ENCODE data around the gene UBE3C.

The UBE3C gene

DNA sequence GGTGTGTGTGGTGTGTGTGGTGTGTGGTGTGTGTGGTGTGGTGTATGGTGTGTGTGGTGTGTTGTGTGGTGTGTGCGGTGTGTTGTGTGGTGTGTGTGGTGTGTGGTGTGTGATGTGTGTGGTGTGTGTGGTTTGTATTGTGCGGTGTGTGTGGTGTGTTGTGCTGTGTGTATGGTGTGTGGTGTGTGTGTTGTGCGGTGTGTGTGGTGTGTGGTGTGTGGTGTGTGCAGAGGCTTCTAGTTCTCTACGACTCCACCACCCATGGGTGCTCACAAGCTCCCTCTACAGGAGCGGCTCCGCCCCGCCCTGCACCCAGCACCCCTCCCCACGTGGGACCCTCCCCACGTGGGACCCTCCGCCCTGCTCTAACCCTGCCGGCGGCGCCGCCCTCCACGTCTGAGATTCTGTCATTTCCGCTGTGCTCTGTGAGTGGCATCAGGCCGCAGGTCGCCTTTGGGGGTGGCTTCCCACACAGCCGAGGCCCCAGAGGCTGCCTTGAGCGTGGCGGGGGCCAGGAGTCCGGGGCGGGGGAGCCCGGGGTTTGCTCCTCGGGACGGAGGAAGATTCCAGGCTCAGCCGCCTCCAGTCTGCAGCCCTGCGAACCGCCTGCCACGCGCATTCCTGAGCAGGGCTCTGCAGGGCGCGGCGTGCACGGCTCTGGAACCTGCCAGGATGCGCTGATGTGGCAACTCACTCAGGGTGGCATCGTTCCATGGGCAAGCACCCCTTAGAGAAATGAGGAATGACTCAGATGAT lies 161.1 kb downstream of the UBE3C start:
- Mint-ChIP-seq H3K9me3 (no peaks in the 10 kb centered on the region), H3K4me1 (peaks cover 32% of the 10 kb centered on the region), H3K36me3 (no peaks in the 10 kb centered on the region), H3K27me3 (peaks cover 16% of the 10 kb centered on the region), H3K27ac (no peak overlapping the region), H3K4me3 (no peak overlapping the region)
- DNase-seq: no peak
- CTCF ChIA-PET: interaction anchor here (1.0 kb wide), 1 partner anchor 31 kb away, joined by 4 read pairs; no protein-coding TSS in a partner anchor

DNA sequence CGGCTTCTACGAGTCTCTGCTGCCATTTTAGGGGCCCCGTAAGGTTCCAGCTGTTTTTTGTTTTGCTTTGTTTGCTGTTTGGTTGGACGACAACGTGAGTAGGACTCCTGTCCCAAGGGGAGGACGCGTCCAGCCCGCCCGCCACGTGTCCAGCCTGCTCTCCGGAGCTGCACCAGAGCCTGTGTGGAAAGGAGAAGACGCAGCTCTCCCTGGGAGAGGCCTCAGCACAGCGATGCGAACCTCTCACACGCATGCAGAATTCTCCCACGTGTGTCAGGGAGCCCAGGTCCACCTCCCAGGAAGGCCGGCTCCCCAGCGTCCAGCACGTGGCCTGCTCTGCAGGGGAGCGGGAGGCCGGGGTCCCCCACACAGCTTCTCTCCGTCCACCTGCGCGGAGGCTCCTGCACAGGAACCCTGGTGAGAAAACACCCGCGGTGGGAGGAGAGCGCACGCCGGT lies 161.7 kb downstream of the UBE3C start:
- Mint-ChIP-seq H3K27me3 (peaks cover 18% of the 10 kb centered on the region), H3K4me3 (no peak overlapping the region), H3K36me3 (no peaks in the 10 kb centered on the region), H3K27ac (no peak overlapping the region), H3K4me1 (peaks cover 32% of the 10 kb centered on the region), H3K9me3 (no peaks in the 10 kb centered on the region)
- CTCF ChIA-PET: interaction anchor here (1.0 kb wide), 1 partner anchor 30 kb away, joined by 4 read pairs; no protein-coding TSS in a partner anchor
- no peak for DNase-seq

- no peaks in the 10 kb centered on the region for H3K36me3 Mint-ChIP-seq
- CTCF ChIA-PET: interaction anchor here (0.7 to 0.8 kb wide), 3 partner anchors 28 to 68 kb away, joined by 3 to 4 read pairs (median 3); no protein-coding TSS in a partner anchor
- H3K27ac Mint-ChIP-seq: peak overlapping the region; percentile 79
- peaks cover 16% of the 10 kb centered on the region for H3K27me3 Mint-ChIP-seq
- peak overlapping the region; percentile 39 for H3K4me3 Mint-ChIP-seq
- DNase-seq: no peak
- peaks cover 38% of the 10 kb centered on the region for H3K4me1 Mint-ChIP-seq
- H3K9me3 Mint-ChIP-seq: no peaks in the 10 kb centered on the region
These were observed 162.9 kb downstream of the UBE3C start for GRCh38 chr7:157301610-157302120.

- CTCF ChIA-PET: interaction anchor here (1.0 kb wide), 2 partner anchors 11 to 33 kb away, joined by 3 read pairs; no protein-coding TSS in a partner anchor
- no peak for DNase-seq
- Mint-ChIP-seq H3K36me3 (no peaks in the 10 kb centered on the region), H3K4me1 (peaks cover 32% of the 10 kb centered on the region), H3K9me3 (no peaks in the 10 kb centered on the region), H3K27ac (peak overlapping the region; percentile 16), H3K27me3 (peaks cover 21% of the 10 kb centered on the region), H3K4me3 (no peak overlapping the region)
These were observed 168.4 kb downstream of the UBE3C start for GRCh38 chr7:157306846-157307838.

DNA sequence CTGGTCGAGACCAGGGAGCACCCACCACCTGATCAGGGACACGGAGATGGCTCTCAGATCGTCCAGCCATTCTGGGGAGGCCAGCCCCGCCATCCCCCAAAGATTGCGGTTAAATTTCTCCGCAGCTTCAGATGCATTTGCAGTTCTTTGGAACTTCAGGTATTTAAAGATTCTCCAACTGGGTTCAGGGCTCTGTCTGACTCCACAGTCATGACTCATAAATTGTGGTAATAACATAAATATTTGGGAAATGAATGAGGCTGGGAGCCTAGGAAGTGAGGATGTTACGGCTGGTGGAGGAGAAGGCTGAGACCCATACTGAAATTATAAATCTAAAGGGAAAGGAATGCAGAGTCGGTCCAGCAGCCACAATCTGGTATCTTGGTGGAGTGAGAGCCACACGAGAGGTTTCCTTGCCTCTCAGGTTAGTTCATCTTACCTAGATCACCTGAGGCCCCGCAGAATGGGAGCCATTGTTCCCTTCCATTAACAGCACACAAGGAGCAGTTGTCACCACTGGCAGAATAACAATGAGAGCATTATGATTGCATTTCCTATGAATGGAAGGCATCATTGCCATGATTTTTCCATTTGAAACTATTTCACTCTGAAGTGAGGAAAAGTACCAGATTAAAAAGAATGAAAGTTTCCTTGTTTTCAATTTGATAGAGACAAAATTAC lies 171.4 kb downstream of the UBE3C start:
- DNase-seq: no peak
- Mint-ChIP-seq H3K4me3 (no peak overlapping the region), H3K36me3 (no peaks in the 10 kb centered on the region), H3K4me1 (peaks cover 17% of the 10 kb centered on the region), H3K9me3 (no peaks in the 10 kb centered on the region), H3K27ac (no peak overlapping the region), H3K27me3 (peaks cover 25% of the 10 kb centered on the region)
- CTCF ChIA-PET: no interaction called here

DNA sequence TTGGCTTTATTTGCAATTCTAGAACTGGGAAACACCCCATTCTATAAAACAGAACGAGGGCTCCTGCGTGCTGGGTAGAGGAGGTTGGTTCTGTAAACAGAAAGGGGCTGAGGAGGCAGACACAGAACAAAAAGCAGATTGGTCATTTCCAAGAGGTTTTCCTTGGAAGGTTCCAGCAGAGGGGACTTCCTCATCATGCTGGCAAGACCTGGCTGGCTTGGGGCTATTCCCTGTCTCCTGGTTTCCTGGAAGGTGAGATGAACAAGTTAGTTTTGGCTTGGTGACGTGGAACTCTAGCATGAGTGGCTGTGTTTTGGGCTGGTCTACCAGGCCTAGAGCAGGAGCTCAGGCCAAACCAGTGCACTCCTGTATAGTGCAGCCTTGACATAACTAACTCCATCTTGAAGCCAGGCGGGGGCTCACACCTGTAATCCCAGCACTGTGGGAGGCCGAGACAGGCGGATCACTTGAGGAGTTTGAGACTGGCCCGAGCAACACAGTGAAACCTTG lies 172.0 kb downstream of the UBE3C start:
- H3K36me3 Mint-ChIP-seq: no peaks in the 10 kb centered on the region
- no peak overlapping the region for H3K27ac Mint-ChIP-seq
- H3K4me3 Mint-ChIP-seq: no peak overlapping the region
- peaks cover 17% of the 10 kb centered on the region for H3K4me1 Mint-ChIP-seq
- H3K9me3 Mint-ChIP-seq: no peaks in the 10 kb centered on the region
- DNase-seq: no peak
- H3K27me3 Mint-ChIP-seq: peaks cover 21% of the 10 kb centered on the region
- CTCF ChIA-PET: no interaction called here

- Mint-ChIP-seq H3K4me1 (peaks cover 4% of the 10 kb centered on the region), H3K27ac (no peak overlapping the region), H3K36me3 (no peaks in the 10 kb centered on the region), H3K9me3 (no peaks in the 10 kb centered on the region), H3K4me3 (no peak overlapping the region), H3K27me3 (peaks cover 26% of the 10 kb centered on the region)
- CTCF ChIA-PET: interaction anchor here (0.6 to 0.7 kb wide), 2 partner anchors 66 to 243 kb away, joined by 3 read pairs; no protein-coding TSS in a partner anchor
- DNase-seq: no peak
These were observed 174.2 kb downstream of the UBE3C start for GRCh38 chr7:157312941-157313340.

DNA sequence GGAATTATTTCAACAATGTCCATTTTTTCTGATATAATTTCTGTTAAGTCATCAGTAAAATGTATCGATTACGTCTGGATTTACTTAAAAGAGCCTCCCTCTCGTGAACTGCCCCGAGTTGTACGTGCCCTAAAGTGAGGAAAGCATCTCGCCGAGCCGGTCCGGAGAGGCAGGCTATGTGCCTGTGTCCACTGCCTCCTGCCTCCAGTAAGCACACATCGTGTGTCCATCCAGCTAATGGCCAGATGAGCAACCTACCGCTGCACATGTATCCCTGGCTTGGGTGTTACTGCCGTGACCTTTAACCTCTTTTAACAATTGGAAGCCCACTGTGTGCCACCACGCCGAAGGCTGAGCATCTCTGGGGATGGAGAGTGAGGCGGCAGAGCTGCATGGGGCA lies 174.9 kb downstream of the UBE3C start:
- no peak overlapping the region for H3K27ac Mint-ChIP-seq
- H3K9me3 Mint-ChIP-seq: no peaks in the 10 kb centered on the region
- CTCF ChIA-PET: interaction anchor here (0.6 kb wide), 1 partner anchor 244 kb away, joined by 3 read pairs; no protein-coding TSS in a partner anchor
- peaks cover 11% of the 10 kb centered on the region for H3K4me1 Mint-ChIP-seq
- peaks cover 30% of the 10 kb centered on the region for H3K27me3 Mint-ChIP-seq
- H3K36me3 Mint-ChIP-seq: no peaks in the 10 kb centered on the region
- DNase-seq: no peak
- no peak overlapping the region for H3K4me3 Mint-ChIP-seq

DNA sequence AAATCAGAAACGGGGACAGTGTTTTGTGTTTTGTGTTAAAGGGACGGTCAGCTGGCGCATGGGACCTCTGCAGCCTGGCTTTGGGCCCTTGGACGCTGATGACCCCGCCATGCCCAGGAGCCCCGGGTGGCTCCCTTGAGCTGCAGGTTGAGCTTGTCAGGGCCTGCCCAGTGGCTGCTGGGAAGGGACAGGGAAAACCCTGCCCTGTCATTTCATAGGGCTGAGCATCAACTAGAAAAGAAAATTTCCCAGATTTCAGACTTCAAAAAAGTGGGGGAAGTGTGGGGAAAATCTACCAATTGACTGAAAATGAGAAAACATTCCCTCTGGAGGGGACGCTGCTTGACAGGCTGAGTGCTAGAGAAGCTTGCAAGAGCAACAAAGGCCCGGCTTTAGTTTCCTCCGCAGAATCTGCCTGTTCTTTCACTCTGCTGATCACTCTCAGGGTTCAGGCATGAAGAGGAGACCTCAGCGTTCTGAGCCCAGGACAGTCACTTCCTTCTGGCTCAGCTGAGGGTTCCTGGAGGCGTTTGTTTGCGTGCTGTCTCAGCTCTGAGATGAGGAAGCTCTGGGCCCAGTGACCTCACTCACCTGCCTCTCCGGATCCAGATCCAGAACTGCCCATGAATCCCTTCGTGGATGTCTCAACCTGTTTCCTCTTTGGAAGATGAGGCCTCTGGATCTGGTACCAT lies 179.4 kb downstream of the UBE3C start:
- H3K36me3 Mint-ChIP-seq: no peaks in the 10 kb centered on the region
- H3K27ac Mint-ChIP-seq: no peak overlapping the region
- H3K4me1 Mint-ChIP-seq: peaks cover 16% of the 10 kb centered on the region
- CTCF ChIA-PET: interaction anchor here (0.9 to 1.7 kb wide), 3 partner anchors 10 to 21 kb away, joined by 3 to 6 read pairs (median 3); no protein-coding TSS in a partner anchor
- DNase-seq: peak; percentile 31
- H3K4me3 Mint-ChIP-seq: no peak overlapping the region
- peaks cover 19% of the 10 kb centered on the region for H3K27me3 Mint-ChIP-seq
- H3K9me3 Mint-ChIP-seq: no peaks in the 10 kb centered on the region

Data from activated naive CD4-positive, alpha-beta T cell treated with anti-CD3 and anti-CD28 coated beads, Interleukin-2, amount 10 ng/mL, durations not matched to agents 7 days and 5 days (primary cell).